Measurements from ENCODE around the gene CDCA7.
"Not testable (repeated sequence)": the region's sequence is repeated elsewhere in the genome, so short reads cannot be mapped to it uniquely, and the experiment has no call there.

CDCA7 gene

DNA sequence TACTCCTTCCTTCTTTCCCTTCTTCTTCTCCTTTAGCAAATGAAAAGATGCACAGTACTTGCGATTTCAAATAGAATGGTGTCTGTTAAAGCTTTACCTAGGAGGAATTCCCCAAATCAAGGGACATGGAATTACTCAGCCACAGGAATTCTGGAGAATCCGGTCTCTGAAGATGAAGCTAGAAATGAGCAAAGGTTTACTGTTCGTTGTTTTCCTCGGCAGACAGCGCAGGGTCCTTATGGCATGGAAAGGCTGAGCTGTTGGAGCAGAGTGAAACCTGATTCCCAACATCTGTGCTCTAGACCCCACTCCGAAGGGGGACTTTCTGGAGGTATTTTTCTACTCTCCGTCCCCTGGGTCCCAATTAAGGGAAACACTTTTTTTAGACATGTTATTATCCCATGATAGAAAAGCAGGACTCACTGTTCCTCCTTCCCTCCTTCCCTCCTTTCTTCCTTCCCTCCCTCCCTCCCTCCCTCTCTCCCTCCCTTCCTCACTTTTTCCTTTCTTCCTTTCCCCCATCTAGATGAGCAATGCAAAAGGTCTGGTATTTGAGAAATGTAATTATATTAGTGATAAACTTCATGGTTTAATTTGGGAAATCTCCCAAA is 47.1 kb downstream of the CDCA7 start:
- in situ Hi-C loops (cut with MboI; ENCODE audit: low sequenced_read_pairs): loop anchor here (10.0 kb wide), 1 partner anchor 943 kb away; no protein-coding TSS in a partner anchor

DNA sequence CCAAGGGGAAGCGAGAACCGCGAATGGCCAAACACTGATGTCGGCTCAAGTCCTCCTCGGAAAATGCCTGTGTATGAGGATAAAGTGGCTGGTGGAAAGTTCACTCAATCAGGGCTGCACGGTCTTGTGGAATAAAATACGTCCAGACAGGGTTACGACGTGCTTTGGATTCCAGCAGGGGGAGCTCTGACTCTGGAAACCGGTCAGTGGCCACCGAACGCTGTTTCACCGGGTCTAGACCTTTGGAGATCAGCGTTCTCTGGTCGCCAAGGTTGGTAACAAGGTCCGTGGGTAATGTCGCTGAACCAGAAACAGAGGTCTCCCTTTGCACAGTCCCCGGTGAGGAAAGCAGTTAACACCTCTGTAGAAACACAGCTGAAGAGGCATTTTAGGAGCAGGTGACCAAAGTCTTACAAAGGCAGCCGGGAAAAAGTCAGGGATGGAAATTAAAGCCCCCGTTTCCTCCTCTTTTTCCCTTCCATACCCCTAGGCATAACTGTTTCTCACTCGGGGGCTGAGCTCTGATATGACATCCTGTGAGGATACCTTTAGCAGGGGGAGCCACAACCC is 47.8 kb downstream of the CDCA7 start:
- in situ Hi-C loops (cut with MboI; ENCODE audit: low sequenced_read_pairs): loop anchor here (10.0 kb wide), 1 partner anchor 942 kb away; no protein-coding TSS in a partner anchor

DNA sequence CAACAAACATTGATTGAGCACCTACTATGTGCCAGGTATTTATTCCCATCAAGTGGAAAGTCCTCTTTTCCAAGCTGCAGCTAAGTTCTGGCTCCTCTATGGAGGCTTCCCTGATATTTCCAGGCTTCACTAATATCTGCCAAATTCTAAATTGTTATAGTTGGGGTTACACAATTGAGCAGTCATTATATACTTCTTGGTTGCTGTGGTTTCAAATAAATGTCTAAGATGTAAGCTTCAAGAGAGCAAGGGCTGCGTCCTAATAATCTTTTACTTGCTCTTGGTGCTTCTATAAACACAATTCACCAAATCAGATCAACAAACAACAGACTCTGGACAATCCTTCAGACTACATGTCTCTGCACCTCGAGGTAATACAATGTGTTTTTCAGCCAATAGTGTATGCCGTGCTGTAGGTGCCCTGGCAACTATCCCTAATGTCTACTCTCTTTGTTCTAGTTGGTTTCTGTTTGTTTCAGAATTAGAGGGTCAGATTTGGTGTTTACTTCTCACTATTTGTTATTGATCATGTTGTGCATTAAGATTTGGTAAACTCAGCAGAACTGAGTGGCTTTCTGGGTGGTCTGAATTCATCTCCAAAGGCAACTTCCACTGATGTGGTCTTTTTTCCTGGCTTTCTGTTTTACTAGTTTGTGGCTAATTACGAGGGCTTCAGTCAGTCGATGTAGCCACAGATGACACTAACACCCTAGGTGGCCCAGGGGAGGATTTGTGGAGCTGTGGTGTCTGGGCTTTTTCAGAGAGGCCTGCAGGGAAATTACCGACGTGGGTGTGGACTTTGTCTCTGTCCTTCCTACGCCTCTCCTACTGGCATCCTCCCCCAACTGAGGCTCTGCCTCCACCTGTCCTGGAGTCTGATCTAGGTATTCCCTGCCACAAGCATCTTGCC is 50.4 kb downstream of the CDCA7 start:
- in situ Hi-C loops (cut with MboI; ENCODE audit: low sequenced_read_pairs): loop anchor here (10.0 kb wide), 1 partner anchor 940 kb away; no protein-coding TSS in a partner anchor

DNA sequence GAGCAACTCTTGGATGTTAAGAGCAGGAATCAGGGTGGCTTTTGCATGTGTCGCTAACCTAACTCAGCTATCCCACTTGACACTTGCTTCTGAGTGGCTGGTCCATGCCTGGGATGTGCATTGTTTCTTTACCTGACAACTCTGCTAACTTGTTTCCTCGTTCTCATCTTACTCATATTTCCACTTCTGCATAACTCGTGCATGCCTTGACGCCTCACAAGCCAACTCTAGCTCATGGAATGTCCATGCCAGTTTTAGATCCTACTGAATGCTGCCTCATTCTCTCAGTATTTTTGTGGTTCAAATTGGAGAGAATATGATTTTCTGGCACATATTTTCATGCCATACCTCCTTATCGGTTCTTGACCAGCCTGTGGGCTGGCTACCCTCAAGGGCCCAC is 52.5 kb downstream of the CDCA7 start:
- in situ Hi-C loops (cut with MboI; ENCODE audit: low sequenced_read_pairs): loop anchor here (10.0 kb wide), 1 partner anchor 938 kb away; no protein-coding TSS in a partner anchor

DNA sequence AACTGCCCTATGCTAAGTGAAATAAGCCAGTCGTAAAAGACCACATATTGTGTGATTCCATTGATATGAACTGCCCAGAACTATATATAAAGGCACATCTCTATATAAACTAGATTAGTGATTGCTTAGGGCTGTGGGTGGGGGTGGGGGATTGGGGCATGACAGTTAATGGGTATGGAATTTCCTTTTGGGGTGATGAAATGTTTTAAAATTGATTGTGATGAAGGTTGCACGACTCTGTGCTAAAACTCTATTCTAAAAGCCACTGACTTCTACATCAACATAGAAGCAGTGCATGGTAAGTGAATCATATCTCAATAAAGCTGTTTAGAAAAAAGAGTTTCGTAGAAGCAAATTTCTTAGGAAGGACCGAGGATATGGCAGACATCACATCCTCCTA is 53.0 kb downstream of the CDCA7 start:
- in situ Hi-C loops (cut with MboI; ENCODE audit: low sequenced_read_pairs): loop anchor here (10.0 kb wide), 1 partner anchor 937 kb away; no protein-coding TSS in a partner anchor

DNA sequence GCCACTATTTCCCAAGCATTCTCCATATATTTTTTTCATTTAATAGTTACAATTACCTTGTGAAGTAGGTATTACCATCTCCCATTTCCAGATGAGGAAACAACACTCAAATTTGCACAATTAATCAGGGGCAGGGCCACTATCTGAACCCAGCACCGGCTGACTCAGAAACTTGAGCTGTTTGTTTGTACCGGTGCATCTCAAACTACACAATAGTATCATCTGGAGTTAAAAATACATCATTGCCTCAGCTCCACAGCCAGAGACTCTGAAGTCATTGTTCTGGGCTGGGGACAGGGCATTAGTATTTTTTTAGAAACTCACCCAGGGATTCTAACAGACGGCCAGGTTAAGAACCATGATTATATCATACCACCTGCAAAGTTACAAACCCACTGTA is 55.9 kb downstream of the CDCA7 start:
- in situ Hi-C loops (cut with MboI; ENCODE audit: low sequenced_read_pairs): no loop called here

DNA sequence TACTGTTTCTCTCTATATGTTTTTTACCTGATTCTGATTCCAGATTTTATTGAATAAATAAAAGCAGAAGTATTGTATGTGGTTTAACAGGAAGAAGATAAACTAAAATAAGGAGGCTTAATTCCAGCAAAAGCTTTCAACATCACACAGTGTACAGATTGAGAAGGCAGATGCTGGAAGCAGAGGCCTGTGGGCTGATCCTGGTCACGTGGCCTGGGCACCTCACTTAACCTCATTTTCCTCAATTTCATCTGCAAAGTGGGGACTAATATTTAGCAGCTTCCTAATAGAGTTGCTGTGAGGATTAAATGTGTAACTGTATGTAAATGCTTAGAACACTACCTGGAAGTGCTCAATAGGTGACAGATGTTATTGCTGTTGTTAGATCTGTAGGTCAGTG is 58.0 kb downstream of the CDCA7 start:
- in situ Hi-C loops (cut with MboI; ENCODE audit: low sequenced_read_pairs): no loop called here

DNA sequence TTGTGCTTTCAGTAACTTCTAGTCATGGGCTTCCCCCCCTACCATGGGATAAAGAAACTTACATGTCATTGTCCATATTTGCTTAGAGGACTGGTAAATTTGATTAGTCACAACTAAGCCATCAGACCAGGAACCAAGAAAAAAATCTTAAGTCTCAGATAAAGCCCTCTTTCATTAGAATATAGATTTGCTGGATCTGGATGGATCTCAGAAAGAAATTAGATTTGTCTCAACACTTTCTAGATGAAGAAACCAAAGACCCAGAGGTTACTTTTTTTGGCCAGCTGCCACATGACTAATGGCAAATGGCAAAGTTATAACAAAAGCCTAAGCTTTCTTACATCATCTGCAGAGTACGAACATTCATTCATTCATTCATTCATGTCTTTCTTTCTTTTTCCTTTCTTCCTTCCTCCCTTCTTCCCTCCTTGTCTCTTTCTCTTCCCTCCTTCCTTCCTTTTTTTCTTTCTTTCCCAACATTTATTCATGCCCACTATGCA is 60.2 kb downstream of the CDCA7 start:
- in situ Hi-C loops (cut with MboI; ENCODE audit: low sequenced_read_pairs): no loop called here

DNA sequence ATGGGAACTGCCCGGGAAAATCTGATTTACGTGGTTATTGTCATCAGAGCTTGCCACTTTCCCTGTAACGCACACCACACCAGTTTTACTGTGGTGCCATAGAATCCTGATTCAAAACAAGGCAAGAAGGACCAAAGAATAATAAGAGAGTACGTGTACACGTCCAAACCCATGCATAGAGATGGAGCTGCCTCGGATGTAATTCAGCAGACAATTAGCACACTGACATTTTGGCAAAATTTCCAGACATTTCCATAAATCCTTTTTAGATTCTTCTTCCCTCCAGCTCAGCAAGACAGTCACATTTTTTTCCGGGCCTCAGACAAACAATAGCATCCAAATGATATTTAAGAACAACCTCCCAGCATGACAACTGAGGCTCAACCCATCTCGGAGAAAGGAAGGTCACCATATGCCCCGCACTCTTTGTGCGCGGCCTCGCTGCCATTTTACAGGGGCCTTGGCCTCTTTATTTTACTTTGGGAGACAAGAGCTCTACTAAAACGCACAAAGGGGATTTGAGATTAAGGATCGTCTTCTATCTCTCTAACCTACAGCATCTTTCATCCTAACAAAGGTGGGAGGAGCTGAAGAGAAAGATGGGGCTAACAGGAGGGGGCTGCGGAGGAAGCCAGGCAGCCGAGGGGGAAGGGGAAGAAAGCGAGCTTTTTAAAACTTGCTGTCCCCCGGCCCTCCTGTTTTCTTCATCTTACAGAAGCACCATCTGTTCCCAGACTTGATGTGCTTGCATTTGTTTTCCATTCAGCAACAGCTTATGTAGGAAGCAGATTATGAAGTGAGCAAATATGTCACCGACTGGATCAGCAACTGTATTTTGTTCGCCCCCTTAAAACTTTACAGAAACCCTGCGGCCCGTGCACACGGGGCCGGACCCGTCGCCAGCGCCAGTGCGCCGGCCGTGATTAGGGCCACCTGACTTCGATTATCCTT is 61.0 kb downstream of the CDCA7 start:
- in situ Hi-C loops (cut with MboI; ENCODE audit: low sequenced_read_pairs): no loop called here

DNA sequence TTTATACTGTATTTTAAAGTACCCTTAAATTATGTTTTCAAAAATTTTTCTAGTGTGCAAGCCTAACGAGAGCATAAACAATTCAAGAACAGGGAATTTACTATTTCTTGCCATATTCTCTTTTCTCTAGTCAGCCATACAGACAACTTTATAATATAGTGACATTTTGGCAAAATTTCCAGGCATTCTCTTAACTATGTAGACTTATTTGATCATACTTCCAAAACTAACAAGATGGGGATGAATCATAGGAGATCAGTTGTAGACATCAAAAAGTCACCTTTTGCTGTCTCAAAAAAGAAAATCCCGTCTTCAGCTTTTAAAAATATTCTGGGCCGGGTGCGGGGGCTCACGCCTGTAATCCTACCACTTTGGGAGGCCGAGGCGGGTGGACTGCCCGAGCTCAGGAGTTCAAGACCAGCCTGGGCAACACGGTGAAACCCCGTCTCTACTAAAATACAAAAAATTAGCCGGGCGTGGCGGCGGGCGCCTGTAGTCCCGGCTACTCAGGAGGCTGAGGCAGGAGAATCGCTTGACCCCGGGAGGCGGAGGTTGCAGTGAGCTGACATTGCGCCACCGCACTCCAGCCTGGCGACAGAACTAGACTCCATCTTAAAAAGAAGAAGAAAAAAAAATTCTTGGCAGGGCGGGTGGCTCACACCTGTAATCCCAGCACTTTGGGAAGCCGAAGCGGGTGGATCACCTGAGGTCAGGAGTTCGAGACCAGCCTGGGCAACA is 61.9 kb downstream of the CDCA7 start:
- in situ Hi-C loops (cut with MboI; ENCODE audit: low sequenced_read_pairs): not testable (repeated sequence)

DNA sequence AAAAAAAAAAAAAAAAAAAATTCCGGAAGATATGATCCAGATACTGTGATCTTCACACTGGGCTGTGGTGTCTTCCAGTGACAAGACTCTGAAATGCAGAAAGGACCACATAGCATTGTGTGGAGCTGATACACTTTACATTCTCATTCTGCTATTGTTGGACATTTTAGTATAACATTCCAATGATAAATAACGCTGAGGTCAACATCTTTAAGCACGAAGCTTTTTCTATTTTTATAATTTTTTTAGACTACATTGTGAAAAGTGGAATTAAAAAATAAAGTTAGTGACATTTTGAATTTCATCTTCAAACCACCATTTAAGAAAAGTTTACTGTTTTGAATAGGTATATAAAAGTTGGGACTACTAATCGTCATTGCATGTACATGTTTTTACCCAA is 62.7 kb downstream of the CDCA7 start:
- in situ Hi-C loops (cut with MboI; ENCODE audit: low sequenced_read_pairs): no loop called here

DNA sequence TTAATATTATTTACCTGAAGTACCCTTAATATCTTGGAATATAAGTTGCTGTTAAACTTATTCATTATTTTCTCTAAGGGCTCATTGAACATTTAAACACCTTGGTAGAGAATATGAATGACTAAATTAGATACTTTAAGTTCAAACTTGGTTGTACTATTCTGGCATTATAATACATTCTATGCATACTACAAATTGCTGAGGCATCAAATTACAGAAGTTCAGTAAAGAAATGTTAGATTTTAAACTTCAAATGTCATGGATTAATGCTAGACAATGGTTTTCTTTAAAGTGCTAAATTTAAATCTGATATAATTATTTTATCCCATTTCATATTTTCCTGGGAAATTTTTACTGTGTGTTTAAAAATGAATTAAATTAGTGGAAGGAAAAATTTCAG is 63.1 kb downstream of the CDCA7 start:
- in situ Hi-C loops (cut with MboI; ENCODE audit: low sequenced_read_pairs): no loop called here

Measured in HL-60/S4 treated with retinoic acid at 250 ng/mL for 4 days and 3 days (cell line).